DOHH2 (cell line): ENCODE data around the gene MAST3.

Source experiments
- H3F3A ChIP-seq: fragments of 200-600 bp; sonication (generic), shearing (Covaris generic); 2 replicates; pipeline ENCODE4 v1.6.0; 2016; ENCODE audit warnings: antibody characterized with exemption, mild to moderate bottlenecking; ENCODE audit not compliant: control insufficient read depth, insufficient read depth
- H3K27ac ChIP-seq: fragments of 200-600 bp; sonication (generic); 2 replicates; pipeline ENCODE4 v1.5.1; 2014; ENCODE audit warnings: low read depth, mild to moderate bottlenecking, low read length, moderate library complexity
- H3K27me3 ChIP-seq: fragments of 200-600 bp; sonication (generic); 2 replicates; pipeline ENCODE4 v1.6.1; 2014; ENCODE audit warnings: mild to moderate bottlenecking, low read length, mixed read lengths; ENCODE audit not compliant: control insufficient read depth
- H3K36me3 ChIP-seq: fragments of 200-600 bp; sonication (generic); 2 replicates; pipeline ENCODE4 v1.6.1; 2014; ENCODE audit warnings: mild to moderate bottlenecking, low read length, moderate library complexity, mixed read lengths; ENCODE audit not compliant: control insufficient read depth
- H3K4me1 ChIP-seq: fragments of 200-600 bp; sonication (generic); 2 replicates; pipeline ENCODE4 v1.6.1; 2014; ENCODE audit warnings: mild to moderate bottlenecking, low read length, mixed read lengths; ENCODE audit not compliant: control insufficient read depth
- H3K4me2 ChIP-seq: fragments of 200-600 bp; sonication (generic); 2 replicates; pipeline ENCODE4 v1.6.0; 2014; ENCODE audit warnings: mild to moderate bottlenecking, low read length, moderate library complexity
- H3K4me3 ChIP-seq: fragments of 200-600 bp; sonication (generic); 2 replicates; pipeline ENCODE4 v1.5.1; 2014; ENCODE audit warnings: mild to moderate bottlenecking, low read length, mixed read lengths
- H3K79me2 ChIP-seq: fragments of 200-600 bp; sonication (generic); 2 replicates; pipeline ENCODE4 v1.6.1; 2014; ENCODE audit warnings: mild to moderate bottlenecking, low read length, mixed read lengths; ENCODE audit not compliant: control insufficient read depth
- H3K9me2 ChIP-seq: fragments of 200-600 bp; sonication (generic); replicated peaks from 2 replicates; pipeline ENCODE4 v1.6.1; 2014; ENCODE audit warnings: mild to moderate bottlenecking, low read length, mixed read lengths; ENCODE audit not compliant: control insufficient read depth
- H3K9me3 ChIP-seq: fragments of 200-600 bp; sonication (generic); 2 replicates; pipeline ENCODE4 v1.6.1; 2014; ENCODE audit warnings: antibody characterized with exemption, low read length, mixed read lengths; ENCODE audit not compliant: control insufficient read depth, insufficient read depth
- H4K20me1 ChIP-seq: fragments of 200-600 bp; sonication (generic); 2 replicates; pipeline ENCODE4 v1.6.0; 2014; ENCODE audit warnings: low read depth, mild to moderate bottlenecking, antibody characterized with exemption, low read length, moderate library complexity; ENCODE audit not compliant: control insufficient read depth, insufficient read depth
- EZH2phosphoT487 ChIP-seq: fragments of 200-600 bp; sonication (generic); IDR thresholded peaks from 2 replicates; pipeline ENCODE4 v1.6.1; 2017; ENCODE audit warnings: borderline replicate concordance, mild to moderate bottlenecking, antibody characterized with exemption, low read length, moderate library complexity, mixed read lengths
- TF ChIP-seq, protein P1 (sequence below): fragments of 200-600 bp; sonication (generic); IDR thresholded peaks from one replicate; pipeline ENCODE4 v1.5.1; 2014; ENCODE audit warnings: antibody characterized with exemption, mild to moderate bottlenecking, low read depth, low read length; ENCODE audit not compliant: poor library complexity, severe bottlenecking

MAST3 gene

DNA sequence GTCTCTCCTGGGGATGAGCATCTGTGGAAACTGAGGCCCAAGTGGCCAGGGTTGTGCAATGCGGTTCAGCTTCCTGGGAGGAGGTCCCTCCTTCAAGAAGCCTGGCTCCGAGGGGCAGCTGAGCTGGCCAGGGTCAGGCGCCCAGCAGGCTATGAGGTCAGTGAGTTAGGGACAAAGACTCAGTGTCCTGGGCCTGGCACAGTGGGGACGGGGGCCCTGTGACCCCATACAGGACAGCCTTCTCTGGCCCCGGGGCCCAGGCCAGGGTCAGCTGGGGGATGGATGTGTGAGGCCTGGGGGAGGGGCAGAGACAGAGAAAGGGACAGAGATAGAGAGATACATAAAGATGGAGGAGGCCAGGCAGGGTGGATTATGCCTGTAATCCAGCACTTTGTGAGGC is 7.9 kb upstream of the MAST3 start:
- Histone ChIP-seq H4K20me1 (no peaks in the 10 kb centered on the region), H3K79me2 (peaks cover 11% of the 10 kb centered on the region), H3K9me3 (no peaks in the 10 kb centered on the region), H3F3A (peaks cover 26% of the 10 kb centered on the region), H3K27me3 (no peaks in the 10 kb centered on the region), H3K4me3 (peak overlapping the region; percentile 62), H3K4me1 (peaks cover 70% of the 10 kb centered on the region), H3K27ac (peak overlapping the region; percentile 88), H3K9me2 (no peaks in the 10 kb centered on the region), H3K36me3 (peaks cover 8% of the 10 kb centered on the region; the same call in 1 of the 2 replicates), H3K4me2 (peak overlapping the region; percentile 86)
- TF ChIP-seq, protein P1, sequence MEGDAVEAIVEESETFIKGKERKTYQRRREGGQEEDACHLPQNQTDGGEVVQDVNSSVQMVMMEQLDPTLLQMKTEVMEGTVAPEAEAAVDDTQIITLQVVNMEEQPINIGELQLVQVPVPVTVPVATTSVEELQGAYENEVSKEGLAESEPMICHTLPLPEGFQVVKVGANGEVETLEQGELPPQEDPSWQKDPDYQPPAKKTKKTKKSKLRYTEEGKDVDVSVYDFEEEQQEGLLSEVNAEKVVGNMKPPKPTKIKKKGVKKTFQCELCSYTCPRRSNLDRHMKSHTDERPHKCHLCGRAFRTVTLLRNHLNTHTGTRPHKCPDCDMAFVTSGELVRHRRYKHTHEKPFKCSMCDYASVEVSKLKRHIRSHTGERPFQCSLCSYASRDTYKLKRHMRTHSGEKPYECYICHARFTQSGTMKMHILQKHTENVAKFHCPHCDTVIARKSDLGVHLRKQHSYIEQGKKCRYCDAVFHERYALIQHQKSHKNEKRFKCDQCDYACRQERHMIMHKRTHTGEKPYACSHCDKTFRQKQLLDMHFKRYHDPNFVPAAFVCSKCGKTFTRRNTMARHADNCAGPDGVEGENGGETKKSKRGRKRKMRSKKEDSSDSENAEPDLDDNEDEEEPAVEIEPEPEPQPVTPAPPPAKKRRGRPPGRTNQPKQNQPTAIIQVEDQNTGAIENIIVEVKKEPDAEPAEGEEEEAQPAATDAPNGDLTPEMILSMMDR, result no peak
- no peak for TF ChIP-seq EZH2phosphoT487

GRCh38 chr19:18090545-18091216 is 6.9 kb upstream of the MAST3 start:
- H3K4me3 ChIP-seq, result peak overlapping the region; percentile 62
- H3K36me3 ChIP-seq, result peaks cover 8% of the 10 kb centered on the region; the same call in 1 of the 2 replicates
- H3K4me2 ChIP-seq, result peak overlapping the region; percentile 86
- H3K27me3 ChIP-seq, result no peaks in the 10 kb centered on the region
- H3K4me1 ChIP-seq, result peaks cover 70% of the 10 kb centered on the region
- H4K20me1 ChIP-seq, result no peaks in the 10 kb centered on the region
- TF ChIP-seq, protein P1, result no peak
- TF ChIP-seq EZH2phosphoT487, result no peak
- H3K9me2 ChIP-seq, result no peaks in the 10 kb centered on the region
- H3K27ac ChIP-seq, result peak overlapping the region; percentile 88
- no peaks in the 10 kb centered on the region for H3K9me3 ChIP-seq
- peaks cover 11% of the 10 kb centered on the region for H3K79me2 ChIP-seq
- H3F3A ChIP-seq, result peaks cover 33% of the 10 kb centered on the region

GRCh38 chr19:18091217-18091608 is 6.4 kb upstream of the MAST3 start:
- H3K4me2 ChIP-seq, result peak overlapping the region; percentile 86
- H4K20me1 ChIP-seq, result no peaks in the 10 kb centered on the region
- peaks cover 33% of the 10 kb centered on the region for H3F3A ChIP-seq
- H3K9me3 ChIP-seq, result no peaks in the 10 kb centered on the region
- peak overlapping the region; percentile 60 for H3K4me3 ChIP-seq
- H3K79me2 ChIP-seq, result peaks cover 11% of the 10 kb centered on the region
- no peaks in the 10 kb centered on the region for H3K9me2 ChIP-seq
- H3K36me3 ChIP-seq, result peaks cover 8% of the 10 kb centered on the region; the same call in 1 of the 2 replicates
- H3K27me3 ChIP-seq, result no peaks in the 10 kb centered on the region
- H3K27ac ChIP-seq, result peak overlapping the region; percentile 88
- peaks cover 70% of the 10 kb centered on the region for H3K4me1 ChIP-seq
- TF ChIP-seq, protein P1, result no peak
- no peak for TF ChIP-seq EZH2phosphoT487
